PC-3 (cell line): Measurements from ENCODE around the gene CYB561D2.

Experiments used
- CTCF ChIP-seq: fragments of 300-600 bp; sonication (generic); conservative IDR thresholded peaks from 2 replicates; pipeline ENCODE4 v1.5.1; 2017; ENCODE audit warnings: antibody characterized with exemption, low read depth, mild to moderate bottlenecking, low read length
- EZH2 ChIP-seq: fragments of 300-600 bp; sonication (generic); IDR thresholded peaks from one replicate; pipeline ENCODE4 v1.6.1; 2017; ENCODE audit warnings: antibody characterized with exemption, mild to moderate bottlenecking, low read length; ENCODE audit not compliant: unreplicated experiment

GRCh38 chr3:50330330-50330729 is 20.3 kb upstream of the CYB561D2 start:
- TF ChIP-seq CTCF (no peak), EZH2 (no peak)
